K562 (cell line): Measurements from ENCODE around the gene SLC9A2. TPM values are rescaled to one million over a fixed set of nuclear protein-coding genes. Genes with fewer than 3 reads are reported as not detected.

ENCODE experiments used
- BCL6 ChIP-seq: fragments of 250-450 bp; sonication (Bioruptor Pico); IDR thresholded peaks from 2 replicates; pipeline ENCODE4 v1.4.0; 2020
- BHLHE40 ChIP-seq: IDR thresholded peaks from 2 replicates; pipeline ENCODE4 v1.6.1; 2011; ENCODE audit warnings: low read length, improper control_type of control experiment
- CBX1 ChIP-seq: sonication (generic); IDR thresholded peaks from 2 replicates; pipeline ENCODE4 v1.6.1; 2016; ENCODE audit warnings: antibody characterized with exemption, low read depth, mild to moderate bottlenecking
- CXXC5 ChIP-seq: fragments of 250-450 bp; sonication (Bioruptor Pico); IDR thresholded peaks from 2 replicates; pipeline ENCODE4 v1.8.0; 2022; ENCODE audit warnings: inconsistent platforms, mild to moderate bottlenecking, moderate library complexity
- EP300 ChIP-seq: IDR thresholded peaks from 2 replicates; pipeline ENCODE4 v1.6.1; 2012; ENCODE audit warnings: low read length, improper control_type of control experiment
- EP400 ChIP-seq: fragments of 450-650 bp; IDR thresholded peaks from 2 replicates; pipeline ENCODE4 v1.6.1; 2017; ENCODE audit warnings: antibody characterized with exemption, mild to moderate bottlenecking, moderate library complexity
- FOXJ2 ChIP-seq: fragments of 200-800 bp; sonication (Bioruptor generic); IDR thresholded peaks from 2 replicates; pipeline ENCODE4 v1.6.1; 2016; ENCODE audit warnings: missing genetic modification characterization, missing compliant biosample characterization
- HNRNPLL ChIP-seq: fragments of 200-400 bp; formaldehyde crosslinking; IDR thresholded peaks from 2 replicates; pipeline ENCODE4 v1.6.1; 2017; ENCODE audit warnings: low read length, low read depth, mild to moderate bottlenecking; ENCODE audit not compliant: poor library complexity, severe bottlenecking
- KDM1A ChIP-seq, 2 experiments: fragments of 450-650 bp; IDR thresholded peaks; 2 replicates each; pipeline ENCODE4 v1.6.1; 2016; ENCODE audit warnings: mild to moderate bottlenecking in 2 of 2
- KHSRP ChIP-seq: fragments of 450-650 bp; IDR thresholded peaks from 2 replicates; pipeline ENCODE4 v1.6.1; 2017
- KLF16 ChIP-seq: IDR thresholded peaks from 2 replicates; pipeline ENCODE4 v1.6.1; 2016; ENCODE audit warnings: antibody characterized with exemption
- MAFK ChIP-seq: IDR thresholded peaks from 2 replicates; pipeline ENCODE4 v1.6.1; 2011; ENCODE audit warnings: low read length, improper control_type of control experiment
- MEF2D ChIP-seq: conservative IDR thresholded peaks from 2 replicates; pipeline ENCODE4 v1.6.1; 2016; ENCODE audit warnings: low read depth, missing genetic modification characterization, missing compliant biosample characterization
- RBM14 ChIP-seq: fragments of 200-400 bp; formaldehyde crosslinking; IDR thresholded peaks from 2 replicates; pipeline ENCODE4 v1.6.1; 2018; ENCODE audit warnings: low read depth, mild to moderate bottlenecking, low read length, moderate library complexity, borderline replicate concordance; ENCODE audit not compliant: insufficient read depth
- TEAD1 ChIP-seq, 2 experiments: fragments of 450-650 bp in 1 of 2; sonication (generic) in 1 of 2; formaldehyde crosslinking; IDR thresholded peaks; 2 replicates each; pipeline versions ENCODE4 v1.4.0 to v1.8.0; 2020 to 2022; ENCODE audit warnings: mild to moderate bottlenecking in 2 of 2, missing genetic modification reagents in 1 of 2
- ZFP1 ChIP-seq: fragments of 450-650 bp; formaldehyde crosslinking; IDR thresholded peaks from 2 replicates; pipeline ENCODE4 v1.4.0; 2020; ENCODE audit warnings: mild to moderate bottlenecking, mixed read lengths
- ZNF124 ChIP-seq: sonication (generic); formaldehyde crosslinking; IDR thresholded peaks from 2 replicates; pipeline ENCODE4 v1.8.1; 2022; ENCODE audit warnings: missing genetic modification reagents
- ZNF140 ChIP-seq: fragments of 250-450 bp; sonication (Bioruptor Pico); IDR thresholded peaks from 2 replicates; pipeline ENCODE4 v1.8.0; 2021; ENCODE audit warnings: moderate library complexity, mild to moderate bottlenecking, inconsistent platforms
- ZNF3 ChIP-seq: fragments of 250-450 bp; sonication (Bioruptor Pico); IDR thresholded peaks from 2 replicates; pipeline ENCODE4 v1.5.0; 2021; ENCODE audit warnings: mild to moderate bottlenecking, moderate library complexity
- ZNF436 ChIP-seq: fragments of 250-450, 450-650 bp; sonication (Bioruptor Pico); formaldehyde crosslinking; IDR thresholded peaks from 2 replicates; pipeline ENCODE4 v1.7.0; 2020; ENCODE audit warnings: mild to moderate bottlenecking
- polyA plus RNA-seq, 8 experiments: library from polyadenylated mRNA; depleted of rRNA in 4 of 8; stranded (reverse) in 5 of 8; unstranded in 3 of 8; fragments of >200 nt; fragmentation: Nextera tagmentation in 2 of 8; fragmentation: Illumina TruSeq in 1 of 8; extraction: Ambion mirVana in 2 of 8; extraction: Trizol in 1 of 8; gene quantifications; 2 replicates each; pipeline versions ENCODE4 v1.2.1 to v1.2.3, GENCODE V29; 2011 to 2014; ENCODE audit warnings: inconsistent platforms in 1 of 8, missing spikeins in 1 of 8
- total RNA-seq, 7 experiments: library from RNA; depleted of rRNA in 6 of 7; stranded (reverse); fragments of >200 nt in 6 of 7; fragmentation: Illumina TruSeq in 2 of 7; extraction: Trizol in 2 of 7; gene quantifications; 2 replicates each; pipeline versions ENCODE4 v1.2.1 to v1.2.3, GENCODE V29; 2011 to 2021; ENCODE audit warnings: low replicate concordance in 1 of 7
- TF ChIP-seq, protein P1 (sequence below), 3 experiments: fragments of 200-800 bp in 1 of 3; fragments of 250-450 bp in 1 of 3; fragments of 450-650 bp in 1 of 3; sonication (Bioruptor Pico) in 1 of 3; sonication (Bioruptor generic) in 1 of 3; formaldehyde crosslinking in 1 of 3; IDR thresholded peaks; 2 replicates each; pipeline versions ENCODE4 v1.6.1 to v1.8.0; 2016 to 2022; ENCODE audit warnings: mild to moderate bottlenecking in 2 of 3, missing genetic modification characterization in 2 of 3, missing compliant biosample characterization in 1 of 3, moderate library complexity in 1 of 3
- TF ChIP-seq, protein P2 (sequence below): fragments of 250-450 bp; sonication (Bioruptor Pico); IDR thresholded peaks from 2 replicates; pipeline ENCODE4 v1.5.0; 2021
- TF ChIP-seq, protein P3 (sequence below): sonication (generic); formaldehyde crosslinking; IDR thresholded peaks from 2 replicates; pipeline ENCODE4 v1.9.0; 2022; ENCODE audit warnings: mild to moderate bottlenecking, missing genetic modification reagents
- TF ChIP-seq, protein P4 (sequence below): sonication (generic); formaldehyde crosslinking; IDR thresholded peaks from 2 replicates; pipeline ENCODE4 v1.5.0; 2020; ENCODE audit warnings: missing genetic modification reagents

Gene SLC9A2
- total and polyA plus RNA-seq, 9 of the 15 experiments (the other 6 are each of a cell fraction or from before 2014, with no cell fraction given) = 0.45 to 3.3 (median 1.6) TPM

DNA sequence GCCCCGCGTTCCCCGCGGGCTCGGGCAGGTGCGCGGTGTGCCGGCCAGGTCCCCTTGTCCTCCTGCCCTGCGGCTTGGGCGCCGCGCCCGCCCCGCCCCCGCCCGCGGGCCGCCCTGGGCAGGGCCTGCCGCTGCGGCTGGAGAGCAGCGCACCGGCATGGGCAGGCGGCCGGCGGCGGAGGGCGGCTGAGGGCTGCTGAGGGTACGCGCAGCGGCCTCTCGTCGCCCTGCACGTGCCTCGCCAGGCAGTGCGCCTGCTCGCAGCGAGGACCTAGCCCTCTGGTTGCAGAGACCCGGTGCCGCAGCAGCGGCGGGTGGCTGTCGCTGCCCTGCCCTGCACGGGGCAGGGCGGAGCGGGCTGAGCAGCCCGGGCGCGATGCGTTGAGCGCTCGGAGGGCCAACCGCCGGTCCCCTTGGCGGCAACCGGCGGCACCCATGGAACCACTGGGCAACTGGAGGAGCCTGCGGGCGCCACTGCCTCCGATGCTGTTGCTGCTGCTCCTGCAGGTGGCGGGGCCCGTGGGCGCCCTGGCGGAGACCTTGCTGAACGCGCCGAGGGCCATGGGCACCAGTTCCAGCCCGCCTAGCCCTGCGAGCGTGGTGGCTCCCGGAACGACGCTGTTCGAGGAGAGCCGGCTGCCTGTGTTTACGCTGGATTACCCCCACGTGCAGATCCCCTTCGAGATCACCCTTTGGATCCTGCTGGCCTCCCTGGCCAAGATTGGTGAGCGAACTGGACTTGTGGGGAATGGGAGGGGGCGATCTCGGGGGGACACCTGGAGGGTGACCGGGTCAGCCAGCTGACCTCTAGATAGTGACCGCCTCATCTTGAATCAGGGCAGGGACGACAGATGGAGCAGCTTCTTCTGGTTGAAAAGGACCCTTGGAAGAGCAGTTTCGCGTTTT is at the start of gene SLC9A2 (continued):
- TF ChIP-seq KDM1A (IDR thresholded peaks at IDR 0.05) = no peak
- no peak for TF ChIP-seq HNRNPLL
- TF ChIP-seq, protein P1, sequence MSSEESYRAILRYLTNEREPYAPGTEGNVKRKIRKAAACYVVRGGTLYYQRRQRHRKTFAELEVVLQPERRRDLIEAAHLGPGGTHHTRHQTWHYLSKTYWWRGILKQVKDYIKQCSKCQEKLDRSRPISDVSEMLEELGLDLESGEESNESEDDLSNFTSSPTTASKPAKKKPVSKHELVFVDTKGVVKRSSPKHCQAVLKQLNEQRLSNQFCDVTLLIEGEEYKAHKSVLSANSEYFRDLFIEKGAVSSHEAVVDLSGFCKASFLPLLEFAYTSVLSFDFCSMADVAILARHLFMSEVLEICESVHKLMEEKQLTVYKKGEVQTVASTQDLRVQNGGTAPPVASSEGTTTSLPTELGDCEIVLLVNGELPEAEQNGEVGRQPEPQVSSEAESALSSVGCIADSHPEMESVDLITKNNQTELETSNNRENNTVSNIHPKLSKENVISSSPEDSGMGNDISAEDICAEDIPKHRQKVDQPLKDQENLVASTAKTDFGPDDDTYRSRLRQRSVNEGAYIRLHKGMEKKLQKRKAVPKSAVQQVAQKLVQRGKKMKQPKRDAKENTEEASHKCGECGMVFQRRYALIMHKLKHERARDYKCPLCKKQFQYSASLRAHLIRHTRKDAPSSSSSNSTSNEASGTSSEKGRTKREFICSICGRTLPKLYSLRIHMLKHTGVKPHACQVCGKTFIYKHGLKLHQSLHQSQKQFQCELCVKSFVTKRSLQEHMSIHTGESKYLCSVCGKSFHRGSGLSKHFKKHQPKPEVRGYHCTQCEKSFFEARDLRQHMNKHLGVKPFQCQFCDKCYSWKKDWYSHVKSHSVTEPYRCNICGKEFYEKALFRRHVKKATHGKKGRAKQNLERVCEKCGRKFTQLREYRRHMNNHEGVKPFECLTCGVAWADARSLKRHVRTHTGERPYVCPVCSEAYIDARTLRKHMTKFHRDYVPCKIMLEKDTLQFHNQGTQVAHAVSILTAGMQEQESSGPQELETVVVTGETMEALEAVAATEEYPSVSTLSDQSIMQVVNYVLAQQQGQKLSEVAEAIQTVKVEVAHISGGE (CRISPR knock-in tag; IDR thresholded peaks at IDR 0.05) = no peak
- TF ChIP-seq EP400 = no peak
- TF ChIP-seq ZNF124 = no peak
- TF ChIP-seq EP300 = no peak
- no peak for TF ChIP-seq KHSRP
- no peak for TF ChIP-seq TEAD1 (CRISPR knock-in tag; IDR thresholded peaks at IDR 0.05)
- no peak for TF ChIP-seq MEF2D (tag)
- TF ChIP-seq, protein P2, sequence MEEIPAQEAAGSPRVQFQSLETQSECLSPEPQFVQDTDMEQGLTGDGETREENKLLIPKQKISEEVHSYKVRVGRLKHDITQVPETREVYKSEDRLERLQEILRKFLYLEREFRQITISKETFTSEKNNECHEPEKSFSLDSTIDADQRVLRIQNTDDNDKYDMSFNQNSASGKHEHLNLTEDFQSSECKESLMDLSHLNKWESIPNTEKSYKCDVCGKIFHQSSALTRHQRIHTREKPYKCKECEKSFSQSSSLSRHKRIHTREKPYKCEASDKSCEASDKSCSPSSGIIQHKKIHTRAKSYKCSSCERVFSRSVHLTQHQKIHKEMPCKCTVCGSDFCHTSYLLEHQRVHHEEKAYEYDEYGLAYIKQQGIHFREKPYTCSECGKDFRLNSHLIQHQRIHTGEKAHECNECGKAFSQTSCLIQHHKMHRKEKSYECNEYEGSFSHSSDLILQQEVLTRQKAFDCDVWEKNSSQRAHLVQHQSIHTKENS (CRISPR knock-in tag) = no peak
- no peak for TF ChIP-seq KLF16
- no peak for TF ChIP-seq BCL6 (CRISPR knock-in tag)
- TF ChIP-seq RBM14 = no peak
- TF ChIP-seq CXXC5 (CRISPR knock-in tag) = peak; percentile 52; the same call in 1 of the 2 replicates
- no peak for TF ChIP-seq ZNF3 (CRISPR knock-in tag)
- no peak for TF ChIP-seq CBX1
- TF ChIP-seq, protein P3, sequence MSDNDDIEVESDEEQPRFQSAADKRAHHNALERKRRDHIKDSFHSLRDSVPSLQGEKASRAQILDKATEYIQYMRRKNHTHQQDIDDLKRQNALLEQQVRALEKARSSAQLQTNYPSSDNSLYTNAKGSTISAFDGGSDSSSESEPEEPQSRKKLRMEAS = peak; percentile 35; the same call in 1 of the 2 replicates
- TF ChIP-seq, protein P4, sequence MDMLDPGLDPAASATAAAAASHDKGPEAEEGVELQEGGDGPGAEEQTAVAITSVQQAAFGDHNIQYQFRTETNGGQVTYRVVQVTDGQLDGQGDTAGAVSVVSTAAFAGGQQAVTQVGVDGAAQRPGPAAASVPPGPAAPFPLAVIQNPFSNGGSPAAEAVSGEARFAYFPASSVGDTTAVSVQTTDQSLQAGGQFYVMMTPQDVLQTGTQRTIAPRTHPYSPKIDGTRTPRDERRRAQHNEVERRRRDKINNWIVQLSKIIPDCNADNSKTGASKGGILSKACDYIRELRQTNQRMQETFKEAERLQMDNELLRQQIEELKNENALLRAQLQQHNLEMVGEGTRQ (CRISPR knock-in tag) = no peak
- TF ChIP-seq ZNF140 (CRISPR knock-in tag) = no peak
- TF ChIP-seq ZFP1 (CRISPR knock-in tag) = no peak
- no peak for TF ChIP-seq FOXJ2 (tag)
- TF ChIP-seq MAFK = no peak
- TF ChIP-seq ZNF436 = no peak
- TF ChIP-seq BHLHE40 = peak; percentile 65
